Hematopoietic multipotent progenitor cell treated with erythropoietin and hydrocortisone succinate and interleukin-3 and kit ligand, for 17 days (in vitro differentiated cells): ENCODE measurements around the gene MYL3.

ENCODE experiments used
- DNase-seq: peaks from one replicate; pipeline ENCODE4 v3.0.0-alpha.2; 2015; ENCODE audit warnings: low spot score

Gene MYL3

GRCh38 chr3:46849686-46850467 is 13.4 kb downstream of the MYL3 start:
- DNase-seq, result no peak

DNA sequence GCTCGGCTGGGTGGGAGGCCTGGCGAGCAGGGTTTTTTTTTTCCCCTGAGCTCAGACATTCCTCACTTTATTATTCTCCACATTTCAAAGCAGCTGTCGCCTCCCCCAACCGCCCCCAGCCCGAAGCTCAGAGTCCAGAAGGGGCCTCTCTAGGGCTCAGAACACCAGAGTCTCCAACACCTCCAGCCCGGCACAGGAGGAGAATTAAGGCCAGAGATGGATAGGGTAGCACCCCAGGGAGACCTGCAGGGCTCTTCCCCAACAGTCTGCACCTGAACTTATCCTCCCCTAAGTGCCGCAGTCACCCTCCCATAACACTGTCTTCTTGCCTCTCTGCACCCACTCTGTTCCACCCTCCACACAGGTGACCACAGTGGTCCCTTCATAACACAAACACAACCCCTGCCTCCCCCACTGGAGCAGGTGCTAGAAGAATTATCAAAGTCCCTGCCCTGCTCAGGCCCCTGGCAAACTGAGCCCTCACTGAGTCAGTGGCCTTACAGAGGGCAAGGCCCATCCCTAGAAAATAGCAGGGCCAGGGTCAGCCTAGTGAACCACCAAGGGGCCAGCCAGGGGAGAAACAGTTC is 14.1 kb downstream of the MYL3 start:
- no peak for DNase-seq

DNA sequence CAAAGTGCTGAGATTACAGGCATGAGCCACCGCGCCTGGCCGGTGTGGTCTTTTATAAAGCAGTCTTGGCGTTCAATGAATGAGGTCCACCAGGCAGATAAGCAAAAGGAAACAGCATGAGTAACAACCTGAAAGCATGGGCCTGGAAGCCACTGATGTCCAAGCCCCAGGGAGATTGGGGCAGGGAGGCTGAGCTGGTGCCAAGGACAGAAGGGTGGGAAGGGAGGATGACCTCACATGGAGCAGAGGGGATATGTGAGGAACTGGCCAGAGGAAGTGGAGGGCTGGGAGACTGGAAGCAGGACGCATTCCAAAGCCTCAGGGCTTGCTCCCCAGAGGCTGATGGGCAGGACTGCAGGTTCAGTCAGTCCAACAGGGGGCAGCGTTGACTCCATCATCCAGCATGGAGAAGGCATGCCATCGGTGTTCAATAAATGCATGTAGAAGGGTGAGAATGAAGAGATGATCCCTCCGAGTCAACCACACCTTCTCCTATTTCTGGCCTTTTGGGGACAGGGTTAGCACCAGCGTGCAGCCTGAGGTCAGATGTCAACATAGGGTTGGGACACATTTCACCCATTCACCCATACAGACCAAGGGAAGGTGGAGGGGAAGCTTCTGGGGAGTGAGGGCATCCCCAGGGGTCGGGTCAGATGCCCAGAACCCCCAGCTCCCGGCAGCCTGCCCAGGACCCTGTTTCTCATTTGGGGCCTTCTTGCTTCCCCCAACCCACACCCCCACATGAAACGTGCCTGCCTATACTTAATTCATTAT is 14.8 kb downstream of the MYL3 start:
- DNase-seq, result no peak

DNA sequence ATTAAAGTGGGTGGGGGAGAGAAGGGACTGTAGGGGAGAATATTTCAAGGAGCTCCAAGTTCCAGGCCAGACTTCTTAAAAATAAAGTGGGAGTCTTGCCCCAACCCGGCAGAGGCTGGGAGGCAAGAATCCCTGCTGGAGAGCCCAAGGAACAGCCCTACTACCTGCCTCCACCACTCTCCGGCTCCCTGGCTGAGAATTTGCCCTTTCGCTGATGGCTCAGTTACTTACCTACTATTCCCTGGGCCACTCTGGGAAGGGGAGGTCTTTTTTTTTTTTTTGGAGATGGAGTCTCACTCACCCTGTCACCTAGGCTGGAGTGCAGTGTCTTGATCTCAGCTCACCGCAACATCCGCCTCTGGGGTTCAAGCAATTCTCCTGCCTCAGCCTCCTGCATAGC is 15.5 kb downstream of the MYL3 start:
- no peak for DNase-seq

GRCh38 chr3:46846624-46847542 is 16.4 kb downstream of the MYL3 start:
- DNase-seq, result no peak

DNA sequence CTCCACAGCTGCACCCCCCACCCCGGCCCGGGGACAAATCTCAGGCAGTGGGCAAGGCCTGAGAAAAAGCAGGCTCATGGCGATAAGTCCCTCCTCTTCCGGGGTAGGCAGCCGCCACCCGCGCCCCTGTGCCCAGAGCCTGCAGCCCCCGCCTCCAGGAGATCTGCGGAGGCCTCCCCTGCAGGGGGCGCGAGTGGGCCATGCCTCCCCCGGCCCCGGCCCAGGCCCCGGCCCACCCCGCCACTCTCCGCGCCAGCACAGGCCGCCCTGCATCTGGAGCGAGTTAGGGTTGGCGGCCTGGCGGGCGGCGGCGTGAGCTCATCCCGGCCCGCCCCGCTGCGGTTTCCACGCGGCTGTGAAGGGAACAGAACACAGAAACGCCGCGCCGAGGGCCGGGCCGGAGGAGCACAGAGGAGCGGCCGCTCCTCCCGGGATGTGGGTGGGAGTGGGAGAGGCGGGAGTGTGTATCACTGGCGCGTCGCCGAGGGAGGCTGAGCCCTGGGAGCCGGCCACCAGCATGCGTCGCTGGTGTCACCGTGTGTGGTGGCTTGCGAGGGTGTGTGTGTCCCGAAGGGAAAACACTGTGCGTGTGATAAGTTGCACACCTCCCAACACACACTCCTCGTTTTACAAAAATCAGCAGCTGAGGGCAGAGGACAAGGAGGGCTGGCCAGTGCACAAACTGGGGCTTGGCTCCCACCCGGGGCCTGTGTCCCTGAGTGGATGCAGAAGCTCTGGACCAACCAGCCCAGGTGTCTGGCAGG is 17.2 kb downstream of the MYL3 start:
- DNase-seq, result no peak

- no peak for DNase-seq
These were observed 17.8 kb downstream of the MYL3 start for GRCh38 chr3:46845397-46845859.

GRCh38 chr3:46844881-46845312 is 18.3 kb downstream of the MYL3 start:
- DNase-seq, result no peak

DNA sequence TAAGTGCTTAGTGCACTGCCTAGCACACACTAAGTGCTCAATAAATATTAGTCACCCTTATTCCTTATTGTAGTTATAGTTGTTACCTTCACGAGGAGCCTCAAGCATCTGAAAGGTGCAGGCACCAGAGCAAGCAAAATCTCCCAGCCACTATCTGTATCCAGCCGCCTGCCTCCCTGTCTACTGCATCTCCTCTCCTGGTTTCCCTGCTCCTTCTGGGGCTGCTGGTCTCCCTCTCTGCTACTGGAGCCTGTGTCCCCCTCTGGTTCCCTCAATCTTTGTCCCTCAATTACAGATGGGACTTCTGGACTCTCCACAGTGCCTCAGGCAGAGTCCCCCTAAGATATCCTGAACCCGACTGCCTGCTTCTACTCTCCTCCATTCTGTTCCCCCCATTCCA is 18.8 kb downstream of the MYL3 start:
- DNase-seq, result no peak

DNA sequence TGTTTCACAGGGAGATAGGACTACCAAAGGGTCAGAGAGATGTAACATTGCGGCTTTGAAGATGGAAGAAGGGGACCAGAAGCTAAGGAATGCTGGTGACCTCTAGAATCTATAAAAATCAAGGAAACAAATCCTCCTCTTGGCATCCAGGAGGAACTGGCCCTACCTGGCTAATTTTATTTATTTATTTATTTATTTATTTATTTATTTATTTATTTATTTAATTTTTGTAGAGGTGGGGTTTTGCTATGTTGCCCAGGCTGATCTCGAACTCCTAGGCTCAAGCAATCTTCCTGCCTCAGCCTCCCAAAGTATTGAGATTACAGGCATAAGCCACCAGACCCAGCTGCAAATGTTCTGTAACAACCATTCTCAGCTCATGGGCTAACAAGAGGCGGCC is 19.7 kb downstream of the MYL3 start:
- no peak for DNase-seq

- no peak for DNase-seq
These were observed 22.8 kb downstream of the MYL3 start for GRCh38 chr3:46840491-46840890.

DNA sequence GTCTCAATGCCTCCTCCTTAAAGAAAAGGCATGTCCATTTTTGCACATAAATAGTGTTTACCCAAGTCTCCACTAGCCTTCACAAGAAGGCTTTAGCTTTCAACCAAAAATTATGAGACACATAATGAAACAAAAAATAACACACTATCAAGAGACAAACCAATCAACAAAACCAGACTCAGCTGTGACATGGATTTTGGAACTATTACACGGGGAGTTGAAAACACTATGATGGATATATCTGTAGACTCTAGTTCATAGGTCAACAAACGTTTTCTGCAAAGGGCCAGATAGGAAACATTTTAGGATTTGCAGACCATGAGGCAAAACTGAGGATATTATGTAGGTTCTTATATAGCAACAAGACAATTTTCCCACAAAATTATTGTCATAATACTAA is 24.9 kb downstream of the MYL3 start:
- DNase-seq, result no peak

GRCh38 chr3:46835491-46835890 is 27.8 kb downstream of the MYL3 start:
- no peak for DNase-seq

GRCh38 chr3:46835054-46835453 is 28.2 kb downstream of the MYL3 start:
- DNase-seq, result no peak

- no peak for DNase-seq
These were observed 29.6 kb downstream of the MYL3 start for GRCh38 chr3:46833346-46834300.

DNA sequence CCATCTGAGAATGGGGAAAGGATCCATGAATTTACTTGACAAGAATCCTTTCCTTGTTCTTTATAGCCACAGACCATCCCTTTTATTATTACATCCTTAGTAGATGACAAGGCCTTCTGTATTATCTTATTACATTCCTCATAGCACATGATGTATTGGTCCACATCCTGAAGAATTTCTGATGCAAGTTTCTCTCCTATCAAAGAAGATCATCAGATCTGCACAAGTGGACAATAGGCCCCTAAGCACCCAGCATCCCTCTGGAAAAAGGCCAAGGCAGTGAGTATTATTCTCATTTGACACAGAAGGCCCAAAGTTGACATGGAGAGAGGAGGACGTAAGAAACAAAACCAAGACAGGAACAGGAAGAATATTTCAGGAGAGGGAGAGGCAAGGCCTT is 31.4 kb downstream of the MYL3 start:
- no peak for DNase-seq

GRCh38 chr3:46831316-46831715 is 31.9 kb downstream of the MYL3 start:
- DNase-seq, result no peak

DNA sequence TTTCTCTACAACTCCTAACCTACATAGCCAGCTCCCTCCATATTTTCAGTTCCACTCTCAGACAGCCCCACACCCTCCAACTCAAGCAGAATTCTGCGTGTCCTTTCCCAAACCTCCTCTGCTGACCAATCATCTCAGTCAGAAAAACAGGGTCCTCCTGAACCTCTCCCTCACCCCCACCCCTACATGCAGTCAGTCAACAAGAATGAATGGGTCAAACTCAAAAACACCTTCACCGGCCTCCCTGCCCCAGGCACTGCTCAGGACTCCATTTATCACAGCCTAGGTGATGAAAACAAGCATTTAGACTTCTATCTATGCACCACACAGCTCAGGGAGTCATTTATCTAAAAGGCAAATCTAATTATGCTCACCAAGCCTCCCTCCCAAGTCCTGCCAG is 32.4 kb downstream of the MYL3 start:
- DNase-seq, result no peak

DNA sequence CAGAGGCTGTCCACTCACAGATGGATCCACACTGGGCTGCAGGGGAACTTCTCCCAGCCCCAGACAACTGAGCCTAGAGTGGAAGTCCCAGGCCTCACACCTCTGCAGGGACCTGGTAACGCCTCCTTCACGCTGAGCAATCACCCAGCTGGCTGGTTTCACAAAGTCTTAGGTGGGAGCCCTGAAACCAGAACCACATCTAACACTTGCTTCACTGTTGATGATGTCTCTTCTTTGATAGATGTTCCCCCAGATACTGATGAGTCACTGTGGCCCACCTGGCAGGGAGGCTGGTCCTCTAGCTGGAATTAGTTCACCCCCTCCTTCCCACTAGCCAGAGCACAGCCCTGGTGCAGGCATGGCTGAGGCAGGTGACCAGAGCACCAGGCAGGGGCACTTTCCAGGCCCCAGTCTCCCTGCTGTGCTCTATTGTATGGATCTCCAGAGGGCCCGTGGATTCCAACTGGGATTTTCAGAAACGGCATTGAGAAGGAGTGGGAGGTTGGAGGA is 33.5 kb downstream of the MYL3 start:
- no peak for DNase-seq

DNA sequence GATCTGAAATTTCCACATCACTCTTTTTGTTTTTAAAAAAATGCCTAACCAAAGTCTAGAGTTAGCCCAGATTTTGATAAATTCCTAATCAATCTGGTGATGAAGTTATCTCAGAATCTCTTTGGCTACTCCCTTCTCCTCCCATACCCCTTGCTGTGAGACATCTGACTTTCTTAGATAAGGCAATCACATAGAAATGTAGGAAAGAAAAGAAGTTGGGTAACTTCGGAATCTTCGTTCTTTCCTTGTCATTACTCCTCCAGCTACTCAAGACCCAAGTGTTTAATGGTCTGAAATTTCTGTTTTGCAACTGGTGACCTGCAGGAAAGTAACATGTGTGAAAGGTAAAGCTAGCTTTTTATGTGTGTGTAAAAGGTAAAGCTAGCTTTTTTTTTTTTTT is 37.8 kb downstream of the MYL3 start:
- DNase-seq, result no peak
